Myocyte (in vitro differentiated cells): ENCODE results near the gene SMAD6. TPM values are rescaled to one million over a fixed set of nuclear protein-coding genes. Genes with fewer than 3 reads are reported as not detected.

Experiments
- DNase-seq: peaks from one replicate; pipeline ENCODE4 v3.0.0-alpha.2; 2012; ENCODE audit warnings: low read depth
- total RNA-seq: library from RNA; depleted of rRNA; stranded (reverse); fragments of >200 nt; gene quantifications from 2 replicates; pipeline ENCODE4 v1.2.3, GENCODE V29; 2014

The SMAD6 gene
- total RNA-seq, 1 donor from 2014 or later, result 3.5 TPM

GRCh38 chr15:66788024-66788423, 86.0 kb downstream of the SMAD6 start:
- DNase-seq, result no peak

GRCh38 chr15:66789029-66790025, 87.3 kb downstream of the SMAD6 start:
- peak; percentile 75 for DNase-seq

GRCh38 chr15:66795851-66796250, 93.8 kb downstream of the SMAD6 start:
- DNase-seq, result no peak

DNA sequence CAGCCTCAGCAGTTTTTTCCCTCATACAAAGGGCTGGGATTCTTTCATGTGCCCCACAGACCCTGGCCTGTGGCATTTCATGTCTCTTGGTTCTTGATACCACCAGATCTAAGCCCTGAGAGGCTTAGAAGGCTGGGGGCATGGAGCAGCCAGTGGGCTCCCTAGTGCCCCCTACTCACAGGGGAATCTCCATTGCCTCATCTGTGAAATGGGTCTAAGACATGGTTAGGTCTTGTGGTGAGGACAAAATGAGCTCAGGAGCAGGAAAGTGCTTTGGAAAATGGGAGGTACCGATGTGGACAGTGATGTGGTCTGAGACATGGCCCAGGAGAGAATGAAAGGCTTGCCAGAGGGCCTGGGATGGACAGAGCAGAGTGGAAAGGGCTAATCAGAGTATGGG, 94.3 kb downstream of the SMAD6 start:
- no peak for DNase-seq

DNA sequence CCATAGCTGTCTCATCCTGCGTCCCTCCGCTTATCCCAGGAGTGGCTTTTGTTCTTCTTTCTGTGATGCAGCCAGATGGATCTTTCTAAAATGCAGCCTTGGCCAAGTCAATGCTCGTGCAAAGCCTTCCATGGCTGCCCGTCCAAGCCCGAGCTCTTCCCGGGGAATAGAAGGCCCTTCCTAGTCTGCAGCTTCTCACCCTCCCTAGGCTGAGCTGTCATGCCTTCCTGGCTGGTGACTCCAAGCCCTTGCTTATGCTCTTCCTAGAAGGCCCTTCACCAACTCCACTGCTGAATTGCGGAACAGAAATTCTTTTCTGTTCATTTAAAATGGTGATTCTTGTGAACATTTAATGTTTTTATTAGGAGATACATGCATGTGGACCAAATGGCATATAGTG, 95.9 kb downstream of the SMAD6 start:
- no peak for DNase-seq

DNA sequence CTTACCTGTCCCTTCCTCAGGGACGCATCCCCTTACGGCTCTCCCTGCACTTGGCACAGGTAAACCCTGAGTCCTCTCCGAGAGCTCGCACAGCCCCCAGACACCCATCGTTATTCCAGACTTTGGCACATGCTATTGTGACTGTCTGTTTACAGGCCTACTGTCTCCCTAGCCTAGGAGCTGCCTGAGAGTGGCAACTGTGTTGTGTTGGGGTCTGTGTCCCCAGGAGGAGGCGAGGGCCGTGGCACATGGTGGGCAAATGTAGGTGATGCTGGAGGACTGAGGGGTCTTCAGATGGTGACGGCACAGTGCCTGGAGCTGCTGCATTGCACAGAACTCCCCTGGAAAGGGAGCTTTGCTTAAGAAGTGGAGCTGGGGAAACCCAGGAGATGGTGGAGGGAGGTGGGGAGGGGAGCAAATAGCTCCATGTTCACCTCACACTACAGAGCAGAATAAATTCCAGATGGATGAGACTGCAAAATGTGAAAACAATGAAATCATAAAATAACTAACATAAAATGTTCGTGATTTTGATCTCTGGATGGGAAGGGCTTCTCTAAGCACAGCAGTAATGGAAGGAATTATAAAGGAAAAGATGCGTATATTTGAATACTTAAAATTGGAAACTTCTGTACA, 96.5 kb downstream of the SMAD6 start:
- DNase-seq, result no peak

DNA sequence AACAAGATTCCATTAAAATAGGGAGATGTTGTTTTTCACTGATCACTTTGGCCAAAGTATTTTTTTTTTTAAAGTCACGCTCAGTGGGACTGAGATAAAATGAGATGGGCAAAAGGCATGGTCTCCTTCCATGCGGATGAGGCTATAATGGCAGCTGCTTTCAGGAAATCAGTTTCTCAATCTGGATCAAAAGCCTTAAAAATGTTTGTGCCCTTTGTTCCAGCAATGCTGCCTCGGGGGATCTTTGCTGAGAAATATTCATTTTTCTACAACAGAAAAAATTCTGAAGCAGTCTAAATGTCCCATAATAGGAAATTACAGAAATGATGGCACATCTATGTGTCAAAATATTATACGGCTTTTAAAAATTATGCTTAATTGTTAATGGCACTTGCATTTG, 97.2 kb downstream of the SMAD6 start:
- no peak for DNase-seq

- no peak for DNase-seq
These were observed 98.7 kb downstream of the SMAD6 start for GRCh38 chr15:66800584-66801235.

GRCh38 chr15:66801266-66801665, 99.2 kb downstream of the SMAD6 start:
- no peak for DNase-seq

DNA sequence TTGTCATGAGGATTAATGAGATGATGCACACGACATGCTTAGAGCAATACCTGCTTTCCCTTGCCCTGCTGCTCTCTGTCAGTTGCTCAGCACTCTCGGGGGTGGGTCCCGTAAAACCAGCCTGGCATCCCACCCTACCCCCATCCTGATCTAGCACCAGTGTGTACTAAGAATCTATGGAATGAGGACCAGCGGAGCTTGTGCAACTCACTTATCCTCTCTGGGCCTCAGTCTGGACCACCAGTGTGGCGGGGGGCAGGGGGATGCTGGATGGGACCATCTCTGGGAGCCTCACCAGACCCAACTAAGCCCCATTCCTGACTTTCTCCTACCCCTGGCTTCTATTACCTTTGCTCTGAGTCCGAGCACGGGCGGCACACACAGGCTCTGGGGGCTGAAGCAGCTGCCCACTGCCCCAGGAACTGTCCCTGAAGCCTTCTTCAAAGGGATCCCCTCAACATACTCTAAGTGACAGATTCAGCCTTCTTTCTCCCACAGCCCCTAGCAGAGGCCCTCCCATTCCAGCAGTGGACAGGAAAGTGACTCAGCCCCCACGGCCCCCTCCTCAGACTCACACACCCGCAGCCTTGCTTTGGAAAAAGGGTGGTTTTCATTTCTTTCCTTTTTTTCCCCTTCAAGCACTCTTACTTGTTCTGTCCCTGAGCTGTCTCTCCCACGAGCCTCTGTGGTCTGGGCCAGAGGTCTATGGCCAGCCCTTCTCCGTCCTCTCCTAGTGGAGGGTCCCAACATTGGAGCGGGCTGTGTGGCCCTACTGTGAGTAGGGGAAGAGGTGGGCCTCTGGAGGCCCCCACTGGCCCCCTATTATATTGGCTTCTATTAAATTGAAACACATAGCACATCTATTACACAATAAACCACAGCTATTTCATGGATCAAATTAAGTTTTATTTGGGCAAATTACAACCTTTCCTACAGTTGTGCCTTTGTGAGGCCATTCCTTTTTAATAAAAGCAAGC, 100.3 kb downstream of the SMAD6 start:
- peak; percentile 33 for DNase-seq

GRCh38 chr15:66803182-66803729, 101.2 kb downstream of the SMAD6 start:
- peak; percentile 97 for DNase-seq

DNA sequence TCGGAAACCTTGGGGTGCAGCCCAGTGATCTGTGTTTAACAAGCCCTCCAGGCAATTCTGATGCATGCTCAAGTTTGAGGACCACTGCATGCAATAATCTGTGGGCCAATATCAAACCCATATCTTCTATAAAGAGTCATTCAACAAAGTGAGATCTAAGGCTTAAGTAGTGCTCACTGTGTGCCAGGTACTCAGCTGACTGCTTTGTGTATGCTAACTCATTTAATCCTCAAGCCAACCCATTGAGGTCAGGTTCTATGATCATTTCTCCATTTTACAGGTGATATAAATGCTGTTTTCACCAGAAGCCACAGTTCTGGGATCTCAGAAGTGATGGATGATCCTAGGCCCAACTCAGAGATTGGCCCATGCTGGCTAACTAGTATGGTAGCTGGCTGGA, 101.7 kb downstream of the SMAD6 start:
- DNase-seq, result no peak

DNA sequence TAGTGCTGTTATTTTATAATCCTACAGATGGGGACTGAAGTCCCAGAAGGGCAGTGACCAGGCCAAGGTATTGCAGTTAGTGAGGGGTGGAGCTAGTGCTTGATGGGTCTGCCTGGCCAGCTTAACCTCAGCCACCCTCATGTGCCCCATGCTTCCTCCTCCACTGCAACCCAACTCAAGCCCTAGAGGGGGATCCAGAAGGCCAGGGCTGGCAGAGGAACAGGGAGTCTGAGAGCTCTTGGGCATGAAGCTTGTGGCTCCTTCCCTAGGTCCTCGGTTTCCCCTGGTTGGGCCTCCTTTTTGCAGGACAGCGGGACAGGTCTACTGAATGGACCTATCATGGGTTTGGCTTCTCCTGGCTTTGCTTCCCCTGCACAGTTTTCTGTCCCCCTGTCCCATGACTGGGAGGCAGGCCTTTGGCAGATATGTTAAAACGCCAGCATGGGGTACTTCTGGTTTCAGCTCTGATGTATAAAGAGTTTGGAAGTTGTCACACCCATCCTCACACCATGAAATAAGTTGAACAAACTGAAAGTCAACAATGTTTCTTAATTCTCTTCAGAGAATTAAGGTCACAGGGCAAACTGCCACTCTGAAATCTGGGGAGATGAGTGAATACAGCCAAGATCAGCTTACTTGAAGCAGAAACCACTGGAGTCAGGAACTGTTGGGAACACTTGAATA, 103.3 kb downstream of the SMAD6 start:
- no peak for DNase-seq

- DNase-seq, result no peak
These were observed 106.3 kb downstream of the SMAD6 start for GRCh38 chr15:66808181-66808824.

GRCh38 chr15:66809664-66810063, 107.6 kb downstream of the SMAD6 start:
- DNase-seq, result no peak

DNA sequence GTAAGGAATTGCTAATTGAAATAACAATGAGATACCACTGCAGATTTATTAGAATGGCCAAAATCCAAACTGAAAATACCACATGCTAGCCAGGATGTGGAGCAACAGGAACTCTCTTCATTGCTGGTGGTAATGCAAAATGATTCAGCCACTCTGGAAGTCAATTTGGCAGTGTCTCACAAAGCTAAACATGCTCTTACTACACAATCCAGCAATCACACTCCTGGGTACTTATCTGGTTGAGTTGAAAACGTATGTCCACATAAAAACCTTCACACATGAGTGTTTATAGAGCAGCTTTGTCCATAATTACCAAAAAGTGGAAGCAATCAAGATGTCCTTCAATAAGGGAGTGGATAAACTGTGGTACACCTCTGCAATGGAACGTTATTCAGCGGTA, 113.3 kb downstream of the SMAD6 start:
- DNase-seq, result no peak

DNA sequence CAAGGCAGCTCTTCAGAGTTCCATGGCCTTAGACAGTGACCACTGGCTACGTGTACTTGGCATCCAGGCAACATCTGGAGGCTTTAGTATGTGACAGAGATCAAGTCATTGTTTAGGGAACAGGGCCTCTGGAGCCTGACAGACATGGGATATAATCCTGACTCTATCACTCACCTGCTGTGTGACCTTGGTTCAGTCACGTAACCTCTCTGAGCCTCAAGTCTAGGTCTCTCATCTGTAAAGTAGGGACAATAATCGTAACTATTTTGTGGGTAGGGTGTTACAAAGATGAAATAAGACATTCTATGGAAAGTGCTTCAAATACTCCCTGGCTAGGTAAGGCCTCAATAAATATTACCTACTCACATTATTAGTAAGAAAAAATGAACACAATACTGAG, 114.2 kb downstream of the SMAD6 start:
- no peak for DNase-seq

DNA sequence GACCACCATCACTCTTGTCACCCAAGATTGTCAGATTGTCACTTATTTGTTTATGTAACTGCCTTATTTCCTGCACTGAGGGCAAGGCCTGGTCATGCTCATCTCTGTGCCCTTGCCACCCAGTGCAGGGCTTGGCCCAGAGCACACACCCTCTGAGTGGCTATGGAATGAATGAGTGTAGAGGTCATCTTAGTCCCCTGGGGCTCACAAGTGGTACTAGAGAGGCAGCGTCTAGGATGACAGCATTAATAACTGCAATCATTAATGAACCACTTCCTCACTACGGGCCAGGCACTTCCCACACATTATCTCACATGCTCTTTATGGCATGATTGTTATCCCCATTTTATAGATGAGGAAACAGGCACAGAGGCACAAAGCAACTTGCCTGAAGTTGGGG, 117.0 kb downstream of the SMAD6 start:
- no peak for DNase-seq

- DNase-seq, result no peak
These were observed 118.6 kb downstream of the SMAD6 start for GRCh38 chr15:66820481-66821176.
